OCI-LY1 (cell line): Measurements from ENCODE around the gene MEAF6.

Experiments used
- H2AFZ ChIP-seq: fragments of 200-600 bp; sonication (generic), shearing (Covaris generic); 2 replicates; pipeline ENCODE4 v1.6.0; 2014; ENCODE audit warnings: antibody characterized with exemption, mild to moderate bottlenecking, low read length
- H3F3A ChIP-seq: fragments of 200-600 bp; sonication (generic), shearing (Covaris generic); 2 replicates; pipeline ENCODE4 v1.6.0; 2014; ENCODE audit warnings: mild to moderate bottlenecking, antibody characterized with exemption, low read length, moderate library complexity; ENCODE audit not compliant: insufficient read depth
- H3K27ac ChIP-seq: fragments of 200-600 bp; sonication (generic); 2 replicates; pipeline ENCODE4 v1.5.1; 2014; ENCODE audit warnings: low read length, mixed run types, mild to moderate bottlenecking, low read depth; ENCODE audit not compliant: poor library complexity, severe bottlenecking
- H3K27me3 ChIP-seq: fragments of 200-600 bp; sonication (generic); 2 replicates; pipeline ENCODE4 v1.6.0; 2014; ENCODE audit warnings: antibody characterized with exemption, mild to moderate bottlenecking, low read length, moderate library complexity; ENCODE audit not compliant: insufficient read depth
- H3K36me3 ChIP-seq: fragments of 200-600 bp; sonication (generic); 2 replicates; pipeline ENCODE4 v1.6.1; 2014; ENCODE audit warnings: mild to moderate bottlenecking, antibody characterized with exemption, low read length, moderate library complexity, mixed read lengths; ENCODE audit not compliant: insufficient read depth
- H3K4me1 ChIP-seq: fragments of 200-600 bp; sonication (generic); 2 replicates; pipeline ENCODE4 v1.5.1; 2014; ENCODE audit warnings: mild to moderate bottlenecking, low read length, moderate library complexity; ENCODE audit not compliant: insufficient read depth, severe bottlenecking
- H3K4me2 ChIP-seq: fragments of 200-600 bp; sonication (generic), shearing (Covaris generic); 2 replicates; pipeline ENCODE4 v1.6.1; 2014; ENCODE audit warnings: low read length
- H3K4me3 ChIP-seq: fragments of 200-600 bp; sonication (generic); 2 replicates; pipeline ENCODE4 v1.5.1; 2014; ENCODE audit warnings: low read length, low read depth, mild to moderate bottlenecking, mixed read lengths; ENCODE audit not compliant: poor library complexity, severe bottlenecking
- H3K79me2 ChIP-seq: fragments of 200-600 bp; shearing (Covaris generic); 2 replicates; pipeline ENCODE4 v1.6.1; 2016; ENCODE audit warnings: mixed run types, low read length, mixed read lengths; ENCODE audit not compliant: insufficient read depth
- H3K9ac ChIP-seq: fragments of 200-600 bp; sonication (generic), shearing (Covaris generic); 2 replicates; pipeline ENCODE4 v1.6.1; 2014; ENCODE audit warnings: mild to moderate bottlenecking, low read length, mixed read lengths
- H3K9me2 ChIP-seq: fragments of 200-600 bp; sonication (generic), shearing (Covaris generic); 2 replicates; pipeline ENCODE4 v1.6.1; 2014; ENCODE audit warnings: low read depth, mild to moderate bottlenecking, low read length, mixed read lengths
- H3K9me3 ChIP-seq: fragments of 200-600 bp; shearing (Covaris generic); 2 replicates; pipeline ENCODE4 v1.6.1; 2014; ENCODE audit warnings: low read length, mixed read lengths
- H4K20me1 ChIP-seq: fragments of 200-600 bp; sonication (generic), shearing (Covaris generic); 2 replicates; pipeline ENCODE4 v1.6.0; 2016; ENCODE audit warnings: mild to moderate bottlenecking, low read length; ENCODE audit not compliant: insufficient read depth
- CTCF ChIP-seq: fragments of 200-600 bp; sonication (generic), shearing (Covaris generic); IDR thresholded peaks from 2 replicates; pipeline ENCODE4 v1.5.1; 2017; ENCODE audit warnings: mild to moderate bottlenecking, antibody characterized with exemption, low read length, moderate library complexity, mixed read lengths
- EZH2 ChIP-seq: fragments of 200-600 bp; sonication (generic), shearing (Covaris generic); IDR thresholded peaks from 2 replicates; pipeline ENCODE4 v1.8.0; 2017; ENCODE audit warnings: borderline replicate concordance, mixed run types, mild to moderate bottlenecking, antibody characterized with exemption, low read length, moderate library complexity, mixed read lengths

Gene MEAF6

GRCh38 chr1:37486680-37487618 lies 27.6 kb downstream of the MEAF6 start:
- Histone ChIP-seq H2AFZ (no peak overlapping the region), H3K4me2 (no peak overlapping the region), H3K79me2 (no peaks in the 10 kb centered on the region), H3K27ac (no peak overlapping the region), H3K4me3 (no peak overlapping the region), H4K20me1 (no peaks in the 10 kb centered on the region), H3K4me1 (no peaks in the 10 kb centered on the region), H3K9me2 (no peaks in the 10 kb centered on the region), H3K9me3 (no peaks in the 10 kb centered on the region), H3F3A (no peaks in the 10 kb centered on the region), H3K27me3 (no peaks in the 10 kb centered on the region), H3K9ac (no peak overlapping the region), H3K36me3 (peaks cover 37% of the 10 kb centered on the region)
- TF ChIP-seq EZH2, result no peak
- peak; percentile 98 for TF ChIP-seq CTCF

GRCh38 chr1:37485902-37486679 lies 28.5 kb downstream of the MEAF6 start:
- no peak overlapping the region for H3K4me3 ChIP-seq
- H3K9me2 ChIP-seq, result no peaks in the 10 kb centered on the region
- H3K9me3 ChIP-seq, result no peaks in the 10 kb centered on the region
- H3K36me3 ChIP-seq, result peaks cover 43% of the 10 kb centered on the region
- no peaks in the 10 kb centered on the region for H3K4me1 ChIP-seq
- no peak overlapping the region for H3K9ac ChIP-seq
- H4K20me1 ChIP-seq, result no peaks in the 10 kb centered on the region
- no peak overlapping the region for H3K4me2 ChIP-seq
- H3K27me3 ChIP-seq, result no peaks in the 10 kb centered on the region
- H3F3A ChIP-seq, result no peaks in the 10 kb centered on the region
- no peak overlapping the region for H2AFZ ChIP-seq
- no peaks in the 10 kb centered on the region for H3K79me2 ChIP-seq
- no peak overlapping the region for H3K27ac ChIP-seq
- TF ChIP-seq EZH2, result no peak
- TF ChIP-seq CTCF, result no peak

- H3K27ac ChIP-seq, result no peak overlapping the region
- no peak overlapping the region for H3K4me2 ChIP-seq
- H2AFZ ChIP-seq, result no peak overlapping the region
- peaks cover 7% of the 10 kb centered on the region for H3K4me1 ChIP-seq
- no peak for TF ChIP-seq EZH2
- TF ChIP-seq CTCF, result no peak
- peaks cover 46% of the 10 kb centered on the region for H3K36me3 ChIP-seq
- H3K9me2 ChIP-seq, result no peaks in the 10 kb centered on the region
- H4K20me1 ChIP-seq, result no peaks in the 10 kb centered on the region
- no peak overlapping the region for H3K9ac ChIP-seq
- no peaks in the 10 kb centered on the region for H3K27me3 ChIP-seq
- H3K9me3 ChIP-seq, result no peaks in the 10 kb centered on the region
- no peaks in the 10 kb centered on the region for H3F3A ChIP-seq
- no peak overlapping the region for H3K4me3 ChIP-seq
- no peaks in the 10 kb centered on the region for H3K79me2 ChIP-seq
Observed at GRCh38 chr1:37484325-37485051, 30.1 kb downstream of the MEAF6 start.
